GM12874 (cell line): ENCODE results near the gene EID1.

Source experiments
- TF ChIP-seq, protein P1 (sequence below): IDR thresholded peaks from 2 replicates; pipeline ENCODE4 v1.5.1; 2011; ENCODE audit warnings: low read depth, mild to moderate bottlenecking, control low read depth, low read length, moderate library complexity; ENCODE audit not compliant: insufficient read depth

The EID1 gene

DNA sequence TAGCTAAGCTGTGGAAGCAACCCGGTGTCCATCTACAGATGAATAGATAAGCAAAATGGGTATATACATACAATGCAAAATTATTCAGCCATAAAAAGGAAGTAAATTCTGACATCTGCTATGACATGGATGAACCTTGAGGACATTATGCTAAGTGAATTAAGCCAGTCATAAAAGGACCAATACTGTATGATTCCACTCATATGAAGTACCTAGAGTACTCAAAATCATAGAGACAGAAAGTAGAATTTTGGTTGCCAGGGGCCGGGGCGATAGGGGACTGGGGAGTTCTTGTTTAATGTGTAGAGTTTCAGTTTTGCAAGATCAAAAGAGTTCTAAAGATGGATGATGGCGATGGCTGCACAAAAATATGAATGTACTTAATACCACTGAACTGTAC is 10.3 kb downstream of the EID1 start:
- TF ChIP-seq, protein P1, sequence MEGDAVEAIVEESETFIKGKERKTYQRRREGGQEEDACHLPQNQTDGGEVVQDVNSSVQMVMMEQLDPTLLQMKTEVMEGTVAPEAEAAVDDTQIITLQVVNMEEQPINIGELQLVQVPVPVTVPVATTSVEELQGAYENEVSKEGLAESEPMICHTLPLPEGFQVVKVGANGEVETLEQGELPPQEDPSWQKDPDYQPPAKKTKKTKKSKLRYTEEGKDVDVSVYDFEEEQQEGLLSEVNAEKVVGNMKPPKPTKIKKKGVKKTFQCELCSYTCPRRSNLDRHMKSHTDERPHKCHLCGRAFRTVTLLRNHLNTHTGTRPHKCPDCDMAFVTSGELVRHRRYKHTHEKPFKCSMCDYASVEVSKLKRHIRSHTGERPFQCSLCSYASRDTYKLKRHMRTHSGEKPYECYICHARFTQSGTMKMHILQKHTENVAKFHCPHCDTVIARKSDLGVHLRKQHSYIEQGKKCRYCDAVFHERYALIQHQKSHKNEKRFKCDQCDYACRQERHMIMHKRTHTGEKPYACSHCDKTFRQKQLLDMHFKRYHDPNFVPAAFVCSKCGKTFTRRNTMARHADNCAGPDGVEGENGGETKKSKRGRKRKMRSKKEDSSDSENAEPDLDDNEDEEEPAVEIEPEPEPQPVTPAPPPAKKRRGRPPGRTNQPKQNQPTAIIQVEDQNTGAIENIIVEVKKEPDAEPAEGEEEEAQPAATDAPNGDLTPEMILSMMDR: no peak

DNA sequence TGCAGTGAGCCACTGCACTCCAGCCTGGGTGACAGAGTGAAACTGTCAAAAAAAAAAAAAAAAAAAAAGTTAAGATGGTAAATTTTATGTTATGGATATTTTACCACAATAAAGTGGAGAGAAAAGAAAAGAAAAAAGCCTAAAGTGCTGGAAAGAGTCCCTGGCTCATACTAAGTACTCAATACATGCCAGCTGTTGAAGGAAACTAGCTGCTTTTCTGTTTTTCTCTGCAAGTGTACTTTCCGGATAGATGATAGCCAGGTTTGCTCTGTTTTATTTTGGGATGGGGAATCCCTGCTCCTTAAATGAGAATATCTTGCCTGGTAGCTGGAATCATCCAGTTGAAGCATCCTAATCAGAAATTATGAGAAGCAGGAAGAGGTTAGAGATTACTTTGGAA is 10.9 kb downstream of the EID1 start:
- TF ChIP-seq, protein P1: no peak

DNA sequence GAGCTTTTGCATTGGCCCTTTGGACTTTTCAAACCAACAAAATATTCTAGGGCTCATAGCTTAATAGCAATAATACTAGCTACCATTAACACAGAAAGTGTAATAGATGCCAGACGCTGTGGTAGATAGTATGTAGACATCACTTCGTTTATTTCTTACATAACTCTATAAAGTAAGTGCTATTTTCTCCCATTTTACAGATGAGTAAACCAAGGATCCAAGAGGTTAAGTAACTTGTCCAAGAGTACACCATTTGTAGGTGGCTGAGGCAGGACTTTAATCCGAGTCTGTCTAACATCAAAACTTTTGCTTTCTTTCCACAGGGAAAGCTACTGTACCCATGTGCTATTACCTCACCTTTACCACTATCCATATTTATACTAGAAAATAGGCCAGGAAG is 12.0 kb downstream of the EID1 start:
- TF ChIP-seq, protein P1: no peak

DNA sequence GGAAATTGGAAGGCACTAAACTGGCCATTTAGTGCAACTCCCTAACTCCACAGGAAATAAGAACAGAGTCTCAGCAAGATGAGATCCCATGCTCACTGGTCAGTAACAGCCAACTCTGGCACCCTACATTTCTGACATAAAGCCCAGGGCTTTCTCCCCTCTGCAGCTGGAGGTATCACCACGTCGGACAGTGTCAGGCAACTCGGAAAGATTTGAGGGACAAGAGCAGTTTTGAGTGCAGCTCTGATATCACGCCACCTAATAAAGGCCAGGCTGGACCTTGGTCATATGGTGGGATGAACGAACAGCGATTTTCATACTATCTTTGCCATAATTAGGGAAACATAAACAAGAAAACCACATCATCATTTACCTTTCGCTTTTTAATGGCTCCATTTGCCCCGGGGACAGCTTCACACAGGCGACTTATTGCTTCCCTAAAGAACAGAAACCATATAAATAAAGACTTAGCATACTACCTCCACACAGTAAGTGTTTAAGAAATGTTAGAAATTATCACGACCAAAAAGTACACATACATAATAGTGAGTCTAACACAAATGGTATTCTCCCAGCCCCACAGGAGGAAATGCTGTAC is 12.5 kb downstream of the EID1 start:
- TF ChIP-seq, protein P1: no peak

DNA sequence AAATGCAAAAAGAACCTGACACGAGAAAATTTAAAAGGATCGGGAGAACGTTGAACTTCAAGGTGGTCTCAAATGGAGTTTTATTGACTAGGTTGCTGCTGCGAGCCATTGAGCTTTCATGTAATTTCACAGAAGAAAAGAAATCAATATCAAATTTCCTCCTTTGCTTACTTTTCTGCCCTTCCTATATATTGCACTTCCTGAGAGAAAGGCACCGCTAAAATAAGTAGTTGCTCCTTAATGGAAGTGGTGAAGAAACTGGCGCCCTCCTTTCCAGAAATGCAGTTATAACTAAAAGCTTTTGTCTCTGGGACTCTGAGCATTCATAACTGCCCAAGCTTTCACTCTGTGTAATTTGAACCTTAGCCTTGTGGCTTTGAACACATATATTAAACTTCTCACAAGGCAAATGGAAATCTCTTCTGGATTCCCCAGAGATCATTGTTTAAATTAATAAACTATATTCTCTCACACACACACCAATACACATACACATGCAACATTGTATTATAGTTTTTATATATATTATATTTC is 13.4 kb downstream of the EID1 start:
- TF ChIP-seq, protein P1: no peak

DNA sequence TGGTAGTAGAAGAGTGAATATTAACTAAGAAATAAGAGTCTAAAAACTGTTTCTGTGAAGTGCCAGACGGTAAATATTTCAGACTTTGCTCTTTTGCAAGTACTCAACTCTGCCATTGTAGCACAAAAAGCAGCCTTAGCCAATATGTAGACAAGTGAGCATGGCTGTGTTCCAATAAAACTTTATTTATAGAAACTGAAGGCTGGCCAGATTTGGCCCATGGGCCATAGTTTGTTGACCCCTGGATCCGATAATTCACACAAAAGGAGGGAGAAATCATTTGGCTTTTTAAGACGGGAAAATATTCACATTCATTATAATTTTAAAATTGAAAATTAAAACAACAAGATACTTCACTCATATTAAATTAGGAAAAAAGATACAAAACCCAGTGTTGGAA is 15.4 kb downstream of the EID1 start:
- TF ChIP-seq, protein P1: no peak

DNA sequence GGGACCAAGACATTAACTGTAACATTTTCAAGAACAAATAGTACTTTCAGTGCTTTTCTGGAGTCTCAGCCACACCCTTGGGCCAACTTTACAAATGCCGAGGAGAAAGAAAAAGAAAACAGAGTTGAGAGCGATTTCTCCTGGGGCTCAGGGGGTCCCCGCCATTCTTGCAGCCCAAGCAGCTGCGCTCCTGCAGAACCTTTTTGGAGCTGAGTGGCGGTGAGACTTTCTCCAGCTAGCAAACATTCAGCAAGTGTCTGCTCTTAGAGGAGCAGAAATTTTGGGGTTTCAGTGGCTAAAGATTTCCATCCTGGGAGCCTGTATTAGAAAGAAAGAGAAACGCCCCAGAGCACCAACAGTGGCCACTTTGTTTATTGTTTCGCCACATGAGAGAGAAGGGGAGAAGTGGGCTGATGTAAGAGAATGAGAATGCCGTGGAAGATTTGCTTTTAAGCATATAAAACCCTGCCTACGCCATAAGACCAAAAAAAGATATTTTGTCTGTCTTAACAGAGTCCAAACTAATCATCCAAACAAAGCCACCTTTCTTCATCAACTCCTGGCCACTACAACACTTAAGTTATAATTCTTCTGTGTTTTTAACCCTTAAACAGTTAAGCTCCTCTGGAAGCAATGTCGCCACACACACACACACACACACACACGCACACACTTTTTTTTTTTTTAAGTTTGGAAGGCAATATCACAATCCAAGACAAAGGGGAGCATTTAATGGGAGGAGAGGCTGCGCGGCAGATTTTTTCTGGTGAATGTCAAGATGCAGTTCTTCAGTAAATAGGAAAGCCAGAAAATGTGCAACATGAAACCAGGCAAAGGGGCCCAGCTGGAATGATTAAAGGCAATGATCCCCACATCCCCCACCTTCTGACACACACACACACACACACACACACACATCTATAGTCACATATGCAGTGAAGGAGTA is 19.2 kb downstream of the EID1 start:
- TF ChIP-seq, protein P1: no peak
